Measurements from ENCODE around the gene WRNIP1. TPM values are rescaled to one million over a fixed set of nuclear protein-coding genes. Genes with fewer than 3 reads are reported as not detected.

The WRNIP1 gene
- total and polyA plus RNA-seq, 8 donors, result 29.7 to 196 (median 38.5) TPM

- Histone ChIP-seq H3K27ac (no peak overlapping the region), H3K9me3 (no peaks in the 10 kb centered on the region), H3K4me3 (no peak overlapping the region), H3K4me1 (peaks cover 0 to 15% (median 0%) of the 10 kb centered on the region in 4 donors), H3K36me3 (peaks cover 0 to 4% (median 0%) of the 10 kb centered on the region in 4 donors), H3K27me3 (no peaks in the 10 kb centered on the region)
- TF ChIP-seq EP300 (IDR thresholded peaks at IDR 0.05) (no peak), POLR2A (IDR thresholded peaks at IDR 0.05) (no peak)
- DNase-seq, result no peak
- intact Hi-C loops (cut with DNase I; ENCODE audit: low total_unique reads), result no loop called here
- WGBS, 5 donors, result 62 to 80% (median 73%) methylated on average over 2 of the region's 2 CpGs
Measured at GRCh38 chr6:2826131-2826530, 60.9 kb downstream of the WRNIP1 start.

GRCh38 chr6:2827142-2827541 lies 61.9 kb downstream of the WRNIP1 start:
- peaks cover 0 to 15% (median 1%) of the 10 kb centered on the region in 4 donors for H3K4me1 ChIP-seq
- no peaks in the 10 kb centered on the region for H3K9me3 ChIP-seq
- H3K4me3 ChIP-seq, result no peak overlapping the region
- no peak for DNase-seq
- 66 to 89% (median 88%) methylated on average over 6 of the region's 6 CpGs for WGBS, 5 donors
- no peaks in the 10 kb centered on the region for H3K27me3 ChIP-seq
- H3K27ac ChIP-seq, result no peak overlapping the region
- intact Hi-C loops (cut with DNase I; ENCODE audit: low total_unique reads), result no loop called here
- peaks cover 0 to 9% (median 6%) of the 10 kb centered on the region in 4 donors for H3K36me3 ChIP-seq
- TF ChIP-seq EP300 (IDR thresholded peaks at IDR 0.05) (no peak), CTCF (IDR thresholded peaks at IDR 0.05) (no peak), POLR2A (IDR thresholded peaks at IDR 0.05) (no peak), POLR2AphosphoS5 (IDR thresholded peaks at IDR 0.05) (no peak)

GRCh38 chr6:2828629-2829028 lies 63.4 kb downstream of the WRNIP1 start:
- H3K27ac ChIP-seq, result no peak overlapping the region
- no peak for DNase-seq
- WGBS, 5 donors, result 85 to 93% (median 90%) methylated on average over 4 of the region's 4 CpGs
- no peak overlapping the region for H3K4me3 ChIP-seq
- TF ChIP-seq POLR2AphosphoS5 (IDR thresholded peaks at IDR 0.05) (no peak), EP300 (IDR thresholded peaks at IDR 0.05) (no peak), POLR2A (IDR thresholded peaks at IDR 0.05) (no peak), CTCF (IDR thresholded peaks at IDR 0.05) (no peak)
- H3K4me1 ChIP-seq, result peaks cover 0 to 22% (median 2%) of the 10 kb centered on the region in 4 donors
- no peaks in the 10 kb centered on the region for H3K27me3 ChIP-seq
- peaks cover 8 to 24% (median 21%) of the 10 kb centered on the region in 4 donors for H3K36me3 ChIP-seq
- intact Hi-C loops (cut with DNase I; ENCODE audit: low total_unique reads), result no loop called here
- H3K9me3 ChIP-seq, result no peaks in the 10 kb centered on the region

GRCh38 chr6:2829253-2829652 lies 64.1 kb downstream of the WRNIP1 start:
- Histone ChIP-seq H3K36me3 (peaks cover 13 to 30% (median 27%) of the 10 kb centered on the region in 4 donors), H3K27ac (no peak overlapping the region), H3K4me1 (peaks cover 0 to 24% (median 2%) of the 10 kb centered on the region in 4 donors), H3K4me3 (no peak overlapping the region), H3K9me3 (no peaks in the 10 kb centered on the region), H3K27me3 (no peaks in the 10 kb centered on the region)
- DNase-seq, result no peak
- intact Hi-C loops (cut with DNase I; ENCODE audit: low total_unique reads), result no loop called here
- TF ChIP-seq POLR2A (IDR thresholded peaks at IDR 0.05) (no peak), CTCF (IDR thresholded peaks at IDR 0.05) (no peak), POLR2AphosphoS5 (IDR thresholded peaks at IDR 0.05) (no peak)
- WGBS, 5 donors, result 82 to 91% (median 89%) methylated on average over 2 of the region's 2 CpGs

- peaks cover 22 to 39% (median 37%) of the 10 kb centered on the region in 4 donors for H3K36me3 ChIP-seq
- no peaks in the 10 kb centered on the region for H3K27me3 ChIP-seq
- H3K4me3 ChIP-seq, result no peak overlapping the region
- peaks cover 0 to 31% (median 2%) of the 10 kb centered on the region in 4 donors for H3K4me1 ChIP-seq
- intact Hi-C loops (cut with DNase I; ENCODE audit: low total_unique reads), result no loop called here
- no peak for TF ChIP-seq POLR2AphosphoS5 (IDR thresholded peaks at IDR 0.05)
- no peak for TF ChIP-seq POLR2A (IDR thresholded peaks at IDR 0.05)
- TF ChIP-seq CTCF (IDR thresholded peaks at IDR 0.05), result no peak
- no peak for TF ChIP-seq EP300 (IDR thresholded peaks at IDR 0.05)
- no peaks in the 10 kb centered on the region for H3K9me3 ChIP-seq
- H3K27ac ChIP-seq, result no peak overlapping the region
- 34 to 52% (median 50%) methylated on average over 3 of the region's 3 CpGs for WGBS, 5 donors
- no peak for DNase-seq
Measured at GRCh38 chr6:2830183-2830582, 65.0 kb downstream of the WRNIP1 start.
